Left kidney (tissue), 2 donors: Measurements from ENCODE around the gene DUT. TPM values are rescaled to one million over a fixed set of nuclear protein-coding genes. Genes with fewer than 3 reads are reported as not detected.
"Not testable (repeated sequence)": the region's sequence is repeated elsewhere in the genome, so short reads cannot be mapped to it uniquely, and the experiment has no call there.

Experiments
- DNase-seq: peaks from one replicate; pipeline ENCODE4 v3.0.0-alpha.2; 2013
- polyA plus RNA-seq: library from polyadenylated mRNA; unstranded; fragments of 120-200 nt; gene quantifications from one replicate; pipeline ENCODE4 v1.2.1, GENCODE V29; 2013; ENCODE audit not compliant: insufficient read length

Gene DUT
- polyA plus RNA-seq, 1 donor, result 166 TPM

GRCh38 chr15:48323294-48323693, 7.9 kb upstream of the DUT start:
- no peak for DNase-seq

GRCh38 chr15:48324949-48325348, 6.3 kb upstream of the DUT start:
- no peak for DNase-seq

DNA sequence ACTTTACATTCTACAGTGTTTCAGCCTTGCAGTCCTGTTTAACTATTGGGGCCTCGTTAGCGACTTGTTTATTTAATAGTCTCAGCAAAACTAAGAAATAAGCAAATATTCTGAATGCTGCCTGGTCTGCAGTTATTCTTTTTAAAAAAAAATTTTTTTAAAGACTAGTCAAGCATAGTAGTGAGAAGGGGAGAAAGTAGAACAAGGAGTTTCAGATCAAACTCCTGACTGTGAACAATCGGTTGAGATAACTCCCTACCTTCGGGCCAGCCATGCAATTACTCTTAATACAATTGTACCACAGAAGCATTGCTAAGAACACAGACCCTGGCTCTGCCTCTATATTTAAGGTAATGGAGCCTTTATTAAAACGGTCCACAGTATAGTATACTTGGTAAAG, 5.8 kb upstream of the DUT start:
- DNase-seq, result no peak

GRCh38 chr15:48326180-48326579, 5.0 kb upstream of the DUT start:
- DNase-seq, result not testable (repeated sequence)

GRCh38 chr15:48330105-48330785, 984 bp upstream of the DUT start:
- DNase-seq, result peak; percentile 15

DNA sequence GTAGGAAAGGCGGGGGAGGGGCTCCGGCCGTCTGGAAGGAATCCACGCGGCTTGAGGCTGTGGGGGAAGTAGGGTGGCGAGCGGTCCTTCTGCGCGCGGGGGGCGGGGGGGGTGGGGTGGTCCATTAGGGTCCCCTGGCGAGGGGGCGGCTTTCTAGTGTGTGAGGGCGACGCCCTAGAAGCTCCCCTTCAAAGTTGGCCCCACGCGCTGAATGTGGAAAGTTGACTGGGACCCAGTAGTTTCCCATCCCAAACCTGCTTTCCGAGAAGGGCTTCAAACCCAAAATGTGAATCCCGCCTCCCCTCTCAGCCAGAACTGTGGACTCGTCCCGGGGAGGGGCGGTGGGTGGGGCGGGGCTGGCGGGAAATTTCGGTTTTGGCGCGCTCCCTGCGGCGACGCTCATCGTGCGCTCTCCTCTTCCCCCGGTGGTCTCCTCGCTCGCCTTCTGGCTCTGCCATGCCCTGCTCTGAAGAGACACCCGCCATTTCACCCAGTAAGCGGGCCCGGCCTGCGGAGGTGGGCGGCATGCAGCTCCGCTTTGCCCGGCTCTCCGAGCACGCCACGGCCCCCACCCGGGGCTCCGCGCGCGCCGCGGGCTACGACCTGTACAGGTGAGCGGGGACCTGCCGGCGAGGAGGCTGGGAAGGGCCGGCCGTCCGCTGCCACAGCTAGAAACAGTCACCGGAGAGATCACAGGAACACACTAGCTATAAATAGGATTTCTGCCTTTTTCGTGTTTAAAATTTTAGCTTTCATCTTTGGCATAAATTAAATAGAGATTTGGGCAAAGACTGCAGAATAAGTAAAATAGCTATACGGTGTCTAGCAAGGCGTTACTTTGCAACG, 790 bp downstream of the DUT start:
- DNase-seq, result no peak

GRCh38 chr15:48332642-48333034, 1.4 kb downstream of the DUT start:
- DNase-seq, result no peak

GRCh38 chr15:48333540-48333939, 2.3 kb downstream of the DUT start:
- no peak for DNase-seq

DNA sequence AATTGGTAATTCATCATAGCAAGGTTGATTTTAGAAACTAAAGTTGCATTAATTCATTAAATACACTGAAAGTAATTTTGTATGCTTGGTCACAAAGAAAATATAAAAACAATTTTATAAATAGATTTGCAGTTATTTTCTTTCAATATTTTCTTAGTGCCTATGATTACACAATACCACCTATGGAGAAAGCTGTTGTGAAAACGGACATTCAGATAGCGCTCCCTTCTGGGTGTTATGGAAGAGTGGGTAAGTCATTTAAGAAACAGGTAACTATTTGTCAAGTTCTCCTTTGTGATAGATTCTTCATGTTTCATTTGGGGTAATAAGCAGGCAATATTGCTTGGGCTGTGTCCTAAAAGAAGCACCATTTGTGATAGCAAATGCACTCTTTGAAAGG, 3.0 kb downstream of the DUT start:
- no peak for DNase-seq

GRCh38 chr15:48336940-48337339, 5.7 kb downstream of the DUT start:
- no peak for DNase-seq

- DNase-seq, result no peak
Measured at GRCh38 chr15:48337607-48338006, 6.4 kb downstream of the DUT start.

- no peak for DNase-seq
Measured at GRCh38 chr15:48340111-48340510, 8.9 kb downstream of the DUT start.

DNA sequence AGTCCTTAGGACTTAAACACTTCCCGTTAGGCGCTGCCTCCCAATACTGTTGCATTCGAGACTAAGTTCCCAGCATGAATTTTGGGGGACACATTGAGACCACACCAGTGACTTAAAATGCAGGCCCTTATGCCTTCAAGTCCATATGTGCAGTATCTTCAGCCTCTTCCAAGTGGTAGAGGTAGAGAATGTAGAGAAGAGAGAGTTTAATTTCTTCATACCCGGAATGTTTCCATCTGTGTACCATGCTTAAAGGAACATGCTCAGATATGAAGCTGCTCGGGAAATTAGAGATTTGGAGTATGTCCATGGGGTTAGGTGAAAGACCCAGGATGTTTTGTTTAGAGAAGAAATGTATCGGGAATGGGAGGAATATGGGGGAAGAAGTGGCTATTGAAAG, 12.6 kb downstream of the DUT start:
- no peak for DNase-seq

DNA sequence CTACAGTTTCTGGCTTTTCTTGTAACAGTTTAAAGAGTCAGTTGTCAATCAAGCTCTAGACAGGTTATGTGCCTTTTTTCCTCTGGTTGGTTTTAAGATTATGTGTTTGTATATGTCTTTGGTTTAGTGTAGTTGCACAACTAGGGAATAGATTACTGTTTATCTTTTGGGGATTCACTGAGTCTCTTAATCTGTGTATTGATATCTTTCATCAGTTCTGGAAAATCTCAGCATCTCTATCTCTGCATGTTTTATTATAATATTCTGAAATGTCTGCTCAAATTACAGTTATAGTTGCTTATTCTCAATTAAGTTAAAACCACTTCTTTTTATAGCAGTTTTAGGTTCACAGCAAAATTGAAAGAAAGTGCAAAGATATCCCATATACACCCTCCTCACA, 14.3 kb downstream of the DUT start:
- DNase-seq, result no peak

GRCh38 chr15:48352474-48353072, 21.3 kb downstream of the DUT start:
- peak; percentile 76 for DNase-seq

DNA sequence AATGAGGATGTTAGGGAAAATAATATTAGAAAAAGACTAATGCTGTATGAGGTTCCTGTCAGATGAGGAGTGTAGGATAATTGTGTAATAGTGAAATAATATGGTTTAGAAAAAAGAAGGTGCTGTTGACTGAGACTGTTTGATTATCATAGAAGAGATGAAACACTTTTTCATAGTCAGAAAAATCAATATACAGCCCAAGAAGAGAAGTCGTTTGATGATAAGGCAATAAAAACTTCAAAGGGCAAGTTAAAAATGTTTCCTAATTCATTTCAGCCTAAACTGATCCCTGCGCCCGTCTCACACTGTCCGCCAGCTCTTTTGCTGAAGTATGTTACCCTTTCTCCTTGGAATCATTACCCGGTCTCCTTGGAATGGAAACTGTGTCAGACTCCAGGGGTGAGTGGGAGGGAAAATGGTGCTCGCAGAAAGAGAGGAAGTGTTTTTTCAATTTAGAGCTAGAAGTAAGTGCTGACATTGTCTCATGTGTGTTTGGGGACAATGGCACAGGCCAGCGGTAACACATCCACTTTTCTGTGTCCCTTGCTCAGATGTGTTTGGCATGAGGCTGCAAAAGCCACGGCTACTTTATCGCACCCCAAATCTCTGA, 23.6 kb downstream of the DUT start:
- no peak for DNase-seq

DNA sequence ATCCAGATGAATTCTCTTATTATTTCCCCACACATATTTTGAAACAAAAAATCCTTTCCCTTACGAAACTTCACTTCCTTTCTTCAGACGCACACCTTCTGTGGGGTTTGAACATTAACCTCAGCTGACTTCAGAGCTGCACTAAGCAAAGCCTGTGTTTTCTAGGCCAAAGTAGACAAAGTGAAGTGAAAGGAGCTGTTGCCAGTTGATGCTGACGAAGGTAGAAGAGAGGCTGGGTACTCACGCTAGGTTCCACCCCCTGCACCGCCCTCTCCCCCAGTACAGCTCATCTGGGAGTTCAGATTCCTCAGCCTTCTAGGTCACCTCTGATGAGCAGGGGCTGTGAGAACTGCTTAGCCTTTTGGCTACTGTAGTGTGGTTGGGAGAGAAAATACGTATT, 24.1 kb downstream of the DUT start:
- DNase-seq, result no peak

GRCh38 chr15:48358229-48359152, 27.3 kb downstream of the DUT start:
- peak; percentile 33 for DNase-seq

GRCh38 chr15:48360841-48361240, 29.6 kb downstream of the DUT start:
- DNase-seq, result no peak

DNA sequence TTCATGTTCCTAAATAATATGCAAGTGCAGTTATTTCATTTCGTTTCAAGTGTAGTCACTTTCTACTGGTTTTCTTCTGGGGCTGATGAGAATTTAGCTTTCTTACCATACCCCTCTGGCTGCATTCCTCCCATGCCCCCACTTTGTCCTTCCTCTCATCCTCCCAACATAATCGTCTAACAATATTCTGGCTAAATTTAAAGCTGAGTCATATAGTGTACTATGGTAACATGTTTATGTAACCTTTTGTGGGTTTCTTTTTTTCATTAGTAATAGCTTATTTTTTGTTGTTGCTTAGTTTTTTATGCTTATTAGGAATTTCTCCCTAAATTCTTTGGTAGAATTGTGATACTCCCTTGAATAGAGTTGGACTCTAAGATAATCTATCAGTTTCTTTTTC, 30.5 kb downstream of the DUT start:
- DNase-seq, result no peak

- no peak for DNase-seq
Measured at GRCh38 chr15:48363474-48363873, 32.2 kb downstream of the DUT start.

DNA sequence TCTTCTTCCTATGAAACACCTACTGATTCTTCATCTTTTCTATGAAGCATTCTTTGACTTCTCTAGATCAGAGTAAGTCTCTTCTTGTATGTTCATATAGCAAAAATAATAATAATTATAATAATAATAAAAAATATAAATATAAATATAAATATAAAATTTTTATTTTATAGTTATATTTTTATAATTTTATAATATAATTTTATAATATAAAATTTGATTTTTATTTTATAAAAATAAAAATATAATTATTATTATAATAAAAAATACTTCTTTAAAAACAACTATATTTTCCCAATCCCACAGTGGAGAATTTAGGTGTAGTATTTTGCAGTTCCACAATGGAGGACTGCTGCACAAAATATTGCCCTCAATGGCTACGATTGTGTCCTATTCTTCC, 34.3 kb downstream of the DUT start:
- no peak for DNase-seq
